Transverse colon (tissue), 4 donors: ENCODE data around the gene RAPGEF4. TPM values are rescaled to one million over a fixed set of nuclear protein-coding genes. Genes with fewer than 3 reads are reported as not detected.

Experiments
- DNase-seq: peaks from one replicate; pipeline ENCODE4 v3.0.0-alpha.2; 2019
- H3K27ac ChIP-seq, 4 donors: fragments of 200-600 bp; sonication (generic); 2 replicates each; pipeline ENCODE4 v1.5.1; 2016 to 2018; ENCODE audit warnings: inconsistent platforms in 4 of 4
- H3K27me3 ChIP-seq: fragments of 200-600 bp; sonication (generic); 2 replicates; pipeline ENCODE4 v1.5.1; 2017; ENCODE audit warnings: inconsistent platforms
- H3K36me3 ChIP-seq, 4 donors: fragments of 200-600 bp; sonication (generic); 2 replicates each; pipeline ENCODE4 v1.5.1; 2017 to 2019; ENCODE audit warnings: inconsistent platforms in 4 of 4
- H3K4me1 ChIP-seq, 4 donors: fragments of 200-600 bp; sonication (generic); 2 replicates each; pipeline ENCODE4 v1.5.1; 2017 to 2020; ENCODE audit warnings: inconsistent platforms in 4 of 4
- H3K4me3 ChIP-seq, 4 donors: fragments of 200-600 bp; sonication (generic); 1 replicate in 1 of 4; 2 replicates in 3 of 4; pipeline versions ENCODE4 v1.5.1 to v1.6.1; 2017 to 2019; ENCODE audit warnings: inconsistent platforms in 4 of 4
- H3K9me3 ChIP-seq, 2 donors: fragments of 200-600 bp; sonication (generic); 2 replicates each; pipeline ENCODE4 v1.5.1; 2017 to 2019; ENCODE audit warnings: inconsistent platforms in 2 of 2
- EP300 ChIP-seq: sonication (generic); formaldehyde crosslinking; IDR thresholded peaks from one replicate; pipeline ENCODE4 v1.6.1; 2017; ENCODE audit warnings: antibody characterized with exemption, low read depth
- POLR2A ChIP-seq: fragments of 450-650 bp; IDR thresholded peaks from one replicate; pipeline ENCODE4 v1.6.1; 2016; ENCODE audit warnings: antibody characterized with exemption, mild to moderate bottlenecking, moderate library complexity
- POLR2AphosphoS5 ChIP-seq, 3 donors: sonication (generic); formaldehyde crosslinking; IDR thresholded peaks; one replicate each; pipeline ENCODE4 v1.6.1; 2016; ENCODE audit warnings: antibody characterized with exemption in 3 of 3
- WGBS, 2 donors: methylation state at CpG; one replicate each; pipeline ENCODE4 v1.1.5; 2018; ENCODE audit warnings: low coverage in 1 of 2; 5-methylcytosine and 5-hydroxymethylcytosine counted together
- in situ Hi-C, 4 donors: fragments of 200-750 bp; cut with MboI; loops; one replicate each; pipeline versions ENCODE4 v1.15.0 to v1.15.1; 2017; ENCODE audit warnings: low sequenced_read_pairs in 3 of 4, low pct_ligation_motif_present in 1 of 4, low pct_unique_long_range_greater_than_20kb in 1 of 4
- intact Hi-C: fragments of 100-400 bp; cut with DNase I; formaldehyde crosslinking; loops from one replicate; pipeline ENCODE4 v1.15.1; 2023; ENCODE audit warnings: low total_unique reads
- total RNA-seq, 4 donors: library from RNA; depleted of rRNA; stranded (reverse); fragments of >200 nt; gene quantifications; one replicate each; pipeline ENCODE4 v1.1.0, GENCODE V29; 2016
- TF ChIP-seq, protein P1 (sequence below), 5 experiments: fragments of 200-600 bp in 3 of 5; fragments of 450-650 bp in 2 of 5; sonication (generic) in 3 of 5; IDR thresholded peaks; 1 replicate in 2 of 5; 2 replicates in 3 of 5; pipeline ENCODE4 v1.5.1; 2016 to 2017; ENCODE audit warnings: antibody characterized with exemption in 5 of 5, inconsistent platforms in 3 of 5, mild to moderate bottlenecking in 2 of 5, moderate library complexity in 1 of 5

The RAPGEF4 gene
- total RNA-seq, 4 donors from 2014 or later = 1.4 to 12.3 (median 2.2) TPM; not detected in 1

DNA sequence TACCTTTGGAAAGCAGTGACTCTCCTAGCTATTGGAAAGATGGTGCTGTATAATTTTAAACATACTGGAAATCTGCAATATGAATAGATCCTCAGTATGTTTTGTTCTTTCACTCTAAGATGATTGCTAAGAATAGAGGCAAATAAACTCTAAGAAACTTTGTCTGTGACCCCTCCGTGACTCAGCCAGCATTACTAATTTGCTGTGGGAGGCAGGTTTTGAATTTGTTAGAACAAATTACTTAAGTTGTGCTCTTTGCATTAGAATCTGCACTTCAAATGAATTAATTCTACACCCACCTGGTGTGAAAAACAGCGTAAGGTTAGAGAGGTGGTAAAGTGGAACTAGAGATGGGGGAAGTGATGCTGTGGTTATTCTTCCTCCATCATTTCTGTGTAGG, 142.2 kb downstream of the RAPGEF4 start:
- no peaks in the 10 kb centered on the region for H3K4me1 ChIP-seq
- H3K36me3 ChIP-seq = no peaks in the 10 kb centered on the region
- intact Hi-C loops = no loop called here
- DNase-seq = no peak
- no peak overlapping the region for H3K4me3 ChIP-seq
- H3K27ac ChIP-seq = no peak overlapping the region
- H3K27me3 ChIP-seq = peaks cover 6% of the 10 kb centered on the region
- H3K9me3 ChIP-seq = no peaks in the 10 kb centered on the region
- in situ Hi-C loops = no loop called here
- 86 to 93% methylated on average over 2 of the region's 2 CpGs for WGBS, 2 donors
- TF ChIP-seq POLR2A (no peak), POLR2AphosphoS5 (IDR thresholded peaks at IDR 0.05) (no peak), EP300 (no peak)
- TF ChIP-seq, protein P1, sequence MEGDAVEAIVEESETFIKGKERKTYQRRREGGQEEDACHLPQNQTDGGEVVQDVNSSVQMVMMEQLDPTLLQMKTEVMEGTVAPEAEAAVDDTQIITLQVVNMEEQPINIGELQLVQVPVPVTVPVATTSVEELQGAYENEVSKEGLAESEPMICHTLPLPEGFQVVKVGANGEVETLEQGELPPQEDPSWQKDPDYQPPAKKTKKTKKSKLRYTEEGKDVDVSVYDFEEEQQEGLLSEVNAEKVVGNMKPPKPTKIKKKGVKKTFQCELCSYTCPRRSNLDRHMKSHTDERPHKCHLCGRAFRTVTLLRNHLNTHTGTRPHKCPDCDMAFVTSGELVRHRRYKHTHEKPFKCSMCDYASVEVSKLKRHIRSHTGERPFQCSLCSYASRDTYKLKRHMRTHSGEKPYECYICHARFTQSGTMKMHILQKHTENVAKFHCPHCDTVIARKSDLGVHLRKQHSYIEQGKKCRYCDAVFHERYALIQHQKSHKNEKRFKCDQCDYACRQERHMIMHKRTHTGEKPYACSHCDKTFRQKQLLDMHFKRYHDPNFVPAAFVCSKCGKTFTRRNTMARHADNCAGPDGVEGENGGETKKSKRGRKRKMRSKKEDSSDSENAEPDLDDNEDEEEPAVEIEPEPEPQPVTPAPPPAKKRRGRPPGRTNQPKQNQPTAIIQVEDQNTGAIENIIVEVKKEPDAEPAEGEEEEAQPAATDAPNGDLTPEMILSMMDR (IDR thresholded peaks at IDR 0.05) = no peak

- 25 to 36% methylated on average over 1 of the region's 1 CpG for WGBS, 2 donors
- TF ChIP-seq POLR2A (no peak), EP300 (no peak)
- TF ChIP-seq, protein P1 (IDR thresholded peaks at IDR 0.05) = no peak
- H3K4me1 ChIP-seq = no peaks in the 10 kb centered on the region
- H3K36me3 ChIP-seq = no peaks in the 10 kb centered on the region
- H3K27ac ChIP-seq = no peak overlapping the region
- intact Hi-C loops (no loop called here), in situ Hi-C loops (no loop called here)
- DNase-seq = no peak
- H3K27me3 ChIP-seq = peaks cover 6% of the 10 kb centered on the region
- no peaks in the 10 kb centered on the region for H3K9me3 ChIP-seq
- no peak overlapping the region for H3K4me3 ChIP-seq
Measured at GRCh38 chr2:172878260-172878659, 142.6 kb downstream of the RAPGEF4 start.

DNA sequence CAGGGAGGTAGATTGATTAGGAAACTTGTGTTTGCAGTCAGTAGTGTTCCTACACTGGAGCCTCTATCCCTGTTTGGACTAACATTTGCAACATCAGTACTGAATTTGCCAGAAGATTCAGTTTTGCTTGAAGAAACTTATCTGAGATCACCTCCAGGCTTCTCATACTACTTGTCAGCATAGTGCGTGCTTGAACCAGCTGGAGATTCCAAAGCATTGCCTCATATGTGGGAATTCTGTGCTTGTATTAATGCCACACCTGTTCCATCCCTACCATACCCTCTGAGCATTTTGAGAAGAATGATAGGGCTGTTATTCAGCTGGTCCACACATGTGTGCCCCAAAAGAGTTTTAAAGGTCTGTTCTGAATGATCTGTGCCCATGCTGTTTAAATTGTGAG, 148.7 kb downstream of the RAPGEF4 start:
- Histone ChIP-seq H3K36me3 (no peaks in the 10 kb centered on the region), H3K27ac (no peak overlapping the region), H3K9me3 (no peaks in the 10 kb centered on the region), H3K4me1 (no peaks in the 10 kb centered on the region), H3K4me3 (no peak overlapping the region), H3K27me3 (no peaks in the 10 kb centered on the region)
- intact Hi-C loops (no loop called here), in situ Hi-C loops (no loop called here)
- DNase-seq = no peak
- no peak for TF ChIP-seq POLR2AphosphoS5 (IDR thresholded peaks at IDR 0.05)
- TF ChIP-seq EP300 = no peak
- TF ChIP-seq, protein P1 (IDR thresholded peaks at IDR 0.05) = no peak
- no peak for TF ChIP-seq POLR2A
- 92% methylated on average over 1 of the region's 1 CpG; no CpG with 5 or more reads in 1 of the 2 donors for WGBS, 2 donors

DNA sequence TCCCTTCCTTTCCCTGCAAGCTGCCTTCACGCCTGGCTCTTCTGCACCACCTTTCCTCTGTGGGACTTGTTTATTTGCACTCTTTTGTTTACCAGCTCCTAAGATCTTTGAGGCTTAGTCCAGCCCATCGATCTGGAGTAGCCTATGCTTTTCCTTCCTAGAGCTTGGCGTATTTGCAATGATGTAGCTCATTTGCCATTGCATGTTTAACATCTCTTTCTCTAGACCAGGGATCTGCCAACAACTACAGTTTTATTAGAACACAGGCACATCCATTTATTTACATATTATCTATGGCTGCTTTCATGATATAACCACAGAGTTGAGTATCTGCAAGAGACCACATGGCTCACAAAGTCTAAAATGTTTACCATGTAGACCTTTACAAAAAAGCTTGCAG, 150.4 kb downstream of the RAPGEF4 start:
- TF ChIP-seq POLR2AphosphoS5 (IDR thresholded peaks at IDR 0.05) (no peak), EP300 (no peak), POLR2A (no peak)
- TF ChIP-seq, protein P1 (IDR thresholded peaks at IDR 0.05) = no peak
- 64 to 100% methylated on average over 1 to 3 of the region's 3 CpGs for WGBS, 2 donors
- intact Hi-C loops = no loop called here

More for the DNA sequence above, 150.4 kb downstream of the RAPGEF4 start:
- no peaks in the 10 kb centered on the region for H3K9me3 ChIP-seq
- in situ Hi-C loops = no loop called here
- no peak for DNase-seq
- H3K27me3 ChIP-seq = peaks cover 9% of the 10 kb centered on the region
- H3K36me3 ChIP-seq = no peaks in the 10 kb centered on the region
- H3K4me3 ChIP-seq = no peak overlapping the region
- H3K27ac ChIP-seq = no peak overlapping the region
- H3K4me1 ChIP-seq = peaks cover 0 to 4% (median 0%) of the 10 kb centered on the region in 4 donors
